SJCRH30 (cell line): ENCODE data around the gene MUC5AC. TPM values are rescaled to one million over a fixed set of nuclear protein-coding genes. Genes with fewer than 3 reads are reported as not detected.
"Not testable (repeated sequence)": the region's sequence is repeated elsewhere in the genome, so short reads cannot be mapped to it uniquely, and the experiment has no call there.

ENCODE experiments used
- DNase-seq, 2 experiments: peaks; one replicate each; pipeline ENCODE4 v3.0.0-alpha.2; 2015 to 2020
- H3K27ac ChIP-seq: fragments of 250-450 bp; sonication (Bioruptor Pico); 2 replicates; pipeline ENCODE4 v1.5.1; 2020; ENCODE audit warnings: mild to moderate bottlenecking, moderate library complexity
- H3K27me3 ChIP-seq: fragments of 250-450 bp; sonication (Bioruptor Pico); 2 replicates; pipeline ENCODE4 v1.5.1; 2020; ENCODE audit warnings: mild to moderate bottlenecking, moderate library complexity
- H3K36me3 ChIP-seq: fragments of 250-450 bp; sonication (Bioruptor Pico); 2 replicates; pipeline ENCODE4 v1.5.1; 2020; ENCODE audit warnings: mild to moderate bottlenecking, moderate library complexity
- H3K4me1 ChIP-seq: fragments of 250-450 bp; sonication (Bioruptor Pico); 2 replicates; pipeline ENCODE4 v1.5.1; 2020; ENCODE audit warnings: mild to moderate bottlenecking, moderate library complexity
- H3K4me3 ChIP-seq: fragments of 250-450 bp; sonication (Bioruptor Pico); 2 replicates; pipeline ENCODE4 v1.5.1; 2020; ENCODE audit warnings: mild to moderate bottlenecking, moderate library complexity
- H3K9me3 ChIP-seq: fragments of 250-450 bp; sonication (Bioruptor Pico); replicated peaks from 2 replicates; pipeline ENCODE4 v1.5.1; 2020; ENCODE audit warnings: mild to moderate bottlenecking, moderate library complexity
- total RNA-seq: library from RNA; depleted of rRNA; stranded (reverse); fragments of >200 nt; shearing (Covaris generic); gene quantifications from 2 replicates; pipeline ENCODE4 v1.2.3, GENCODE V29; 2014

MUC5AC gene
- total RNA-seq, 1 experiment from 2014 or later = not detected

GRCh38 chr11:1180947-1181391 lies 23.2 kb downstream of the MUC5AC start:
- Histone ChIP-seq H3K27me3 (no peaks in the 10 kb centered on the region), H3K27ac (no peak overlapping the region), H3K36me3 (no peaks in the 10 kb centered on the region), H3K4me3 (no peak overlapping the region), H3K9me3 (no peaks in the 10 kb centered on the region), H3K4me1 (no peaks in the 10 kb centered on the region)
- no peak for DNase-seq

- H3K4me1 ChIP-seq = no peaks in the 10 kb centered on the region
- no peaks in the 10 kb centered on the region for H3K36me3 ChIP-seq
- H3K27ac ChIP-seq = no peak overlapping the region
- no peaks in the 10 kb centered on the region for H3K9me3 ChIP-seq
- no peak for DNase-seq
- H3K27me3 ChIP-seq = no peaks in the 10 kb centered on the region
- H3K4me3 ChIP-seq = no peak overlapping the region
Measured at GRCh38 chr11:1181420-1181819, 23.7 kb downstream of the MUC5AC start.

GRCh38 chr11:1181853-1182535 lies 24.2 kb downstream of the MUC5AC start:
- Histone ChIP-seq H3K4me1 (no peaks in the 10 kb centered on the region), H3K27ac (no peak overlapping the region)

GRCh38 chr11:1184139-1184538 lies 26.4 kb downstream of the MUC5AC start:
- H3K27ac ChIP-seq, DNase-seq, H3K4me3 ChIP-seq, H3K27me3 ChIP-seq, H3K4me1 ChIP-seq, H3K36me3 ChIP-seq, H3K9me3 ChIP-seq: not testable (repeated sequence)

More at GRCh38 chr11:1181853-1182535, 24.2 kb downstream of the MUC5AC start:
- DNase-seq = no peak
- Histone ChIP-seq H3K36me3 (no peaks in the 10 kb centered on the region), H3K27me3 (no peaks in the 10 kb centered on the region), H3K9me3 (no peaks in the 10 kb centered on the region), H3K4me3 (no peak overlapping the region)

- not testable (repeated sequence) for H3K4me3 ChIP-seq, H3K27ac ChIP-seq, H3K36me3 ChIP-seq, H3K9me3 ChIP-seq, DNase-seq, H3K4me1 ChIP-seq, H3K27me3 ChIP-seq
Measured at GRCh38 chr11:1188451-1189130, 30.8 kb downstream of the MUC5AC start.

GRCh38 chr11:1189816-1190215 lies 32.1 kb downstream of the MUC5AC start:
- H3K9me3 ChIP-seq, H3K27me3 ChIP-seq, H3K4me1 ChIP-seq, H3K36me3 ChIP-seq, H3K27ac ChIP-seq, H3K4me3 ChIP-seq, DNase-seq: not testable (repeated sequence)

GRCh38 chr11:1191786-1192470 lies 34.2 kb downstream of the MUC5AC start:
- not testable (repeated sequence) for H3K4me3 ChIP-seq, H3K27ac ChIP-seq, H3K9me3 ChIP-seq, H3K4me1 ChIP-seq, H3K36me3 ChIP-seq, H3K27me3 ChIP-seq, DNase-seq

GRCh38 chr11:1192741-1193325 lies 35.1 kb downstream of the MUC5AC start:
- Histone ChIP-seq H3K4me3 (no peak overlapping the region), H3K27me3 (no peaks in the 10 kb centered on the region), H3K36me3 (no peaks in the 10 kb centered on the region), H3K4me1 (no peaks in the 10 kb centered on the region), H3K9me3 (no peaks in the 10 kb centered on the region), H3K27ac (no peak overlapping the region)
- no peak for DNase-seq

- DNase-seq = no peak
- no peaks in the 10 kb centered on the region for H3K9me3 ChIP-seq
- no peak overlapping the region for H3K4me3 ChIP-seq
- H3K27me3 ChIP-seq = no peaks in the 10 kb centered on the region
- H3K36me3 ChIP-seq = no peaks in the 10 kb centered on the region
- no peak overlapping the region for H3K27ac ChIP-seq
- no peaks in the 10 kb centered on the region for H3K4me1 ChIP-seq
Measured at GRCh38 chr11:1193326-1194230, 35.8 kb downstream of the MUC5AC start.

GRCh38 chr11:1194231-1194976 lies 36.7 kb downstream of the MUC5AC start:
- Histone ChIP-seq H3K27me3 (no peaks in the 10 kb centered on the region), H3K9me3 (no peaks in the 10 kb centered on the region), H3K4me3 (no peak overlapping the region), H3K36me3 (no peaks in the 10 kb centered on the region), H3K27ac (no peak overlapping the region), H3K4me1 (no peaks in the 10 kb centered on the region)
- DNase-seq = no peak

- no peak overlapping the region for H3K4me3 ChIP-seq
- H3K9me3 ChIP-seq = no peaks in the 10 kb centered on the region
- peak in 1 of 2 experiments; percentile 2 for DNase-seq
Measured at GRCh38 chr11:1194977-1195681, 37.4 kb downstream of the MUC5AC start.

GRCh38 chr11:1195682-1196515 lies 38.1 kb downstream of the MUC5AC start:
- H3K36me3 ChIP-seq = no peaks in the 10 kb centered on the region
- H3K9me3 ChIP-seq = no peaks in the 10 kb centered on the region
- no peak overlapping the region for H3K27ac ChIP-seq
- no peaks in the 10 kb centered on the region for H3K27me3 ChIP-seq
- DNase-seq = no peak
- H3K4me1 ChIP-seq = no peaks in the 10 kb centered on the region
- H3K4me3 ChIP-seq = no peak overlapping the region

More at GRCh38 chr11:1194977-1195681, 37.4 kb downstream of the MUC5AC start:
- Histone ChIP-seq H3K27ac (no peak overlapping the region), H3K27me3 (no peaks in the 10 kb centered on the region), H3K36me3 (no peaks in the 10 kb centered on the region), H3K4me1 (no peaks in the 10 kb centered on the region)
